22Rv1 (cell line): ENCODE measurements around the gene ANKLE1.

ENCODE experiments used
- ZFX ChIP-seq: fragments of 450-650 bp; IDR thresholded peaks from 2 replicates; pipeline ENCODE4 v1.6.1; 2017; ENCODE audit warnings: antibody characterized with exemption, borderline replicate concordance
- TF ChIP-seq, protein P1 (sequence below): fragments of 450-650 bp; IDR thresholded peaks from 2 replicates; pipeline ENCODE4 v1.5.1; 2017; ENCODE audit warnings: mild to moderate bottlenecking

DNA sequence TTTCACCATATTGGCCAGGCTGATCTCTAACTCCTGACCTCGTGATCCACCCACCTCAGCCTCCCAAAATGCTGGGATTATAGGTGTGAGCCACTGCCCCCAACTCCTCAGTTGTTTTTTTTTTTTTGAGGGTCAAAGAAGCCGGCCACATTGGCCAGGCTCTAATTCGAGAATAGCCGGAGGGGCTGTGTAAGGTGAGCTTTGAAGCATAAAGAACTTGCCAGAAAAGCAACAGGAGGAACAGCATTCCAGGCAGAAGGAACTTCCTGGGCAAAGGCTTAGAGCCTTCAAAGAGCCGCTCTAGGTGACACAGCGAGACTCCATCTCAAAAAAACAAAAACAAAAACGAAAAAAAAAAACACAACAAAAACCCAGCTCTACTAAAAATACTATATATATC, 15.7 kb upstream of the ANKLE1 start:
- TF ChIP-seq, protein P1, sequence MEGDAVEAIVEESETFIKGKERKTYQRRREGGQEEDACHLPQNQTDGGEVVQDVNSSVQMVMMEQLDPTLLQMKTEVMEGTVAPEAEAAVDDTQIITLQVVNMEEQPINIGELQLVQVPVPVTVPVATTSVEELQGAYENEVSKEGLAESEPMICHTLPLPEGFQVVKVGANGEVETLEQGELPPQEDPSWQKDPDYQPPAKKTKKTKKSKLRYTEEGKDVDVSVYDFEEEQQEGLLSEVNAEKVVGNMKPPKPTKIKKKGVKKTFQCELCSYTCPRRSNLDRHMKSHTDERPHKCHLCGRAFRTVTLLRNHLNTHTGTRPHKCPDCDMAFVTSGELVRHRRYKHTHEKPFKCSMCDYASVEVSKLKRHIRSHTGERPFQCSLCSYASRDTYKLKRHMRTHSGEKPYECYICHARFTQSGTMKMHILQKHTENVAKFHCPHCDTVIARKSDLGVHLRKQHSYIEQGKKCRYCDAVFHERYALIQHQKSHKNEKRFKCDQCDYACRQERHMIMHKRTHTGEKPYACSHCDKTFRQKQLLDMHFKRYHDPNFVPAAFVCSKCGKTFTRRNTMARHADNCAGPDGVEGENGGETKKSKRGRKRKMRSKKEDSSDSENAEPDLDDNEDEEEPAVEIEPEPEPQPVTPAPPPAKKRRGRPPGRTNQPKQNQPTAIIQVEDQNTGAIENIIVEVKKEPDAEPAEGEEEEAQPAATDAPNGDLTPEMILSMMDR = no peak
- TF ChIP-seq ZFX = no peak
